Endothelial cell of umbilical vein (primary cell): Measurements from ENCODE around the gene NDUFB6.

Experiments
- EZH2 ChIP-seq: IDR thresholded peaks from 2 replicates; pipeline ENCODE4 v1.6.1; 2012; ENCODE audit warnings: borderline replicate concordance, low read depth, mild to moderate bottlenecking, moderate library complexity, low read length, inconsistent platforms; ENCODE audit not compliant: severe bottlenecking
- FOS ChIP-seq: IDR thresholded peaks from 2 replicates; pipeline ENCODE4 v1.6.1; 2011; ENCODE audit warnings: mild to moderate bottlenecking, low read length, moderate library complexity, borderline replicate concordance; ENCODE audit not compliant: insufficient read depth
- JUN ChIP-seq: IDR thresholded peaks from 2 replicates; pipeline ENCODE4 v1.6.1; 2011; ENCODE audit warnings: borderline replicate concordance, low read depth; ENCODE audit not compliant: insufficient read length, insufficient read depth
- MYC ChIP-seq: IDR thresholded peaks from one replicate; pipeline ENCODE4 v1.6.1; 2011; ENCODE audit warnings: mild to moderate bottlenecking, low read depth, low read length
- POLR2A ChIP-seq: IDR thresholded peaks from 2 replicates; pipeline ENCODE4 v1.6.1; 2012; ENCODE audit warnings: low read depth, mild to moderate bottlenecking, control low read depth, low read length
- POLR2AphosphoS5 ChIP-seq: IDR thresholded peaks from 2 replicates; pipeline ENCODE4 v1.6.1; 2012; ENCODE audit warnings: low read depth, mild to moderate bottlenecking, control low read depth, low read length, moderate library complexity; ENCODE audit not compliant: insufficient read depth
- TF ChIP-seq, protein P1 (sequence below), 2 donors: IDR thresholded peaks; 1 replicate in 1 of 2; 2 replicates in 1 of 2; pipeline ENCODE4 v1.5.1; 2011; ENCODE audit warnings: low read length in 2 of 2, mild to moderate bottlenecking in 2 of 2, moderate library complexity in 2 of 2, control low read depth in 1 of 2, inconsistent platforms in 1 of 2, low read depth in 1 of 2; ENCODE audit not compliant: insufficient read depth in 1 of 2; ENCODE audit errors: extremely low read depth in 1 of 2
- TF ChIP-seq, protein P2 (sequence below): IDR thresholded peaks from 2 replicates; pipeline ENCODE4 v1.6.1; 2011; ENCODE audit not compliant: insufficient read depth, insufficient read length

DNA sequence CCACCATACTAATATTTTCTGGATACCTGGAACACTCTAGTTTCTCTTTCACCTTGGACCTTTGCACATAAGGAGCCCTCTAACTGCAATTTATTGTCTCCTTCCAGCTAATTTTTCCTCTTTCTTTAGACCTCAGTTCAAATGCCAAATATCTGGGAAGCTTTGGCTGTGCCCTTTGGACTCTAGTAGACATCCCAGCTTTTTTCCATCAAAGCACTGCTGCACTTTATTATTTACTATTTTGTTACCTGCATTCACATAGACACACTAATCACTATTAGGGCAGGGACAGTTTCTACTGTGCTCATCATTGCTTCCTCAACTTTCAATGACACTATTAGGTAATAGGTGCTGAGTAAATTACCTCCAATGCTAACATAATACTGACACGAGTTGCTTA is 49.0 kb downstream of the NDUFB6 start:
- TF ChIP-seq, protein P1, sequence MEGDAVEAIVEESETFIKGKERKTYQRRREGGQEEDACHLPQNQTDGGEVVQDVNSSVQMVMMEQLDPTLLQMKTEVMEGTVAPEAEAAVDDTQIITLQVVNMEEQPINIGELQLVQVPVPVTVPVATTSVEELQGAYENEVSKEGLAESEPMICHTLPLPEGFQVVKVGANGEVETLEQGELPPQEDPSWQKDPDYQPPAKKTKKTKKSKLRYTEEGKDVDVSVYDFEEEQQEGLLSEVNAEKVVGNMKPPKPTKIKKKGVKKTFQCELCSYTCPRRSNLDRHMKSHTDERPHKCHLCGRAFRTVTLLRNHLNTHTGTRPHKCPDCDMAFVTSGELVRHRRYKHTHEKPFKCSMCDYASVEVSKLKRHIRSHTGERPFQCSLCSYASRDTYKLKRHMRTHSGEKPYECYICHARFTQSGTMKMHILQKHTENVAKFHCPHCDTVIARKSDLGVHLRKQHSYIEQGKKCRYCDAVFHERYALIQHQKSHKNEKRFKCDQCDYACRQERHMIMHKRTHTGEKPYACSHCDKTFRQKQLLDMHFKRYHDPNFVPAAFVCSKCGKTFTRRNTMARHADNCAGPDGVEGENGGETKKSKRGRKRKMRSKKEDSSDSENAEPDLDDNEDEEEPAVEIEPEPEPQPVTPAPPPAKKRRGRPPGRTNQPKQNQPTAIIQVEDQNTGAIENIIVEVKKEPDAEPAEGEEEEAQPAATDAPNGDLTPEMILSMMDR (IDR thresholded peaks at IDR 0.05; ENCODE audit: extremely low read depth in 1 of 2, insufficient read depth in 1 of 2, low read depth in 1 of 2, low read length in 2 of 2) = no peak
- TF ChIP-seq EZH2 = no peak
- TF ChIP-seq POLR2A = no peak
- TF ChIP-seq, protein P2, sequence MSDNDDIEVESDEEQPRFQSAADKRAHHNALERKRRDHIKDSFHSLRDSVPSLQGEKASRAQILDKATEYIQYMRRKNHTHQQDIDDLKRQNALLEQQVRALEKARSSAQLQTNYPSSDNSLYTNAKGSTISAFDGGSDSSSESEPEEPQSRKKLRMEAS = no peak
- no peak for TF ChIP-seq FOS
- TF ChIP-seq JUN = no peak
- no peak for TF ChIP-seq MYC
- no peak for TF ChIP-seq POLR2AphosphoS5
